Dendritic cell treated with granulocyte-macrophage colony-stimulating factor and Interleukin-4, amounts not matched to agents 40 ng/mL and 50 ng/mL, for 4 days (primary cell): ENCODE measurements around the gene HS6ST1.

Source experiments
- H3K27ac Mint-ChIP-seq: one replicate; pipeline ENCODE4 v1.8.0; 2022; ENCODE audit warnings: mild to moderate bottlenecking, mixed read lengths
- H3K27me3 Mint-ChIP-seq: one replicate; pipeline ENCODE4 v1.8.0; 2022; ENCODE audit warnings: mild to moderate bottlenecking, mixed read lengths
- H3K36me3 Mint-ChIP-seq: one replicate; pipeline ENCODE4 v1.8.0; 2022; ENCODE audit warnings: low read depth, mixed read lengths
- H3K4me1 Mint-ChIP-seq: one replicate; pipeline ENCODE4 v1.8.0; 2022; ENCODE audit warnings: low read depth, mixed read lengths
- H3K4me3 Mint-ChIP-seq: one replicate; pipeline ENCODE4 v1.8.0; 2022; ENCODE audit warnings: mild to moderate bottlenecking, moderate library complexity, mixed read lengths
- H3K9me3 Mint-ChIP-seq: one replicate; pipeline ENCODE4 v1.8.0; 2022; ENCODE audit warnings: mixed read lengths
- intact Hi-C: fragments of 100-400 bp; cut with micrococcal nuclease; formaldehyde crosslinking; loops from one replicate; pipeline ENCODE4 v1.15.0; 2022

The HS6ST1 gene

GRCh38 chr2:128299628-128300027, 19.0 kb downstream of the HS6ST1 start:
- H3K4me1 Mint-ChIP-seq: peaks cover 12% of the 10 kb centered on the region
- H3K27me3 Mint-ChIP-seq: no peaks in the 10 kb centered on the region
- no peaks in the 10 kb centered on the region for H3K9me3 Mint-ChIP-seq
- no peak overlapping the region for H3K4me3 Mint-ChIP-seq
- intact Hi-C loops: no loop called here
- H3K27ac Mint-ChIP-seq: no peak overlapping the region
- H3K36me3 Mint-ChIP-seq: no peaks in the 10 kb centered on the region

- H3K4me3 Mint-ChIP-seq: no peak overlapping the region
- no peaks in the 10 kb centered on the region for H3K9me3 Mint-ChIP-seq
- H3K27ac Mint-ChIP-seq: no peak overlapping the region
- no peaks in the 10 kb centered on the region for H3K36me3 Mint-ChIP-seq
- peaks cover 12% of the 10 kb centered on the region for H3K4me1 Mint-ChIP-seq
- no peaks in the 10 kb centered on the region for H3K27me3 Mint-ChIP-seq
- intact Hi-C loops: no loop called here
These were observed 19.7 kb downstream of the HS6ST1 start for GRCh38 chr2:128298846-128299507.

- Mint-ChIP-seq H3K4me1 (peaks cover 13% of the 10 kb centered on the region), H3K27me3 (no peaks in the 10 kb centered on the region), H3K9me3 (no peaks in the 10 kb centered on the region), H3K36me3 (no peaks in the 10 kb centered on the region), H3K4me3 (no peak overlapping the region), H3K27ac (no peak overlapping the region)
- intact Hi-C loops: no loop called here
These were observed 20.4 kb downstream of the HS6ST1 start for GRCh38 chr2:128298286-128298685.

- Mint-ChIP-seq H3K4me3 (no peak overlapping the region), H3K9me3 (no peaks in the 10 kb centered on the region), H3K27me3 (no peaks in the 10 kb centered on the region), H3K27ac (no peak overlapping the region), H3K36me3 (peaks cover 12% of the 10 kb centered on the region), H3K4me1 (peaks cover 21% of the 10 kb centered on the region)
- intact Hi-C loops: no loop called here
These were observed 24.7 kb downstream of the HS6ST1 start for GRCh38 chr2:128293870-128294455.

- Mint-ChIP-seq H3K9me3 (no peaks in the 10 kb centered on the region), H3K4me3 (no peak overlapping the region), H3K4me1 (peaks cover 20% of the 10 kb centered on the region), H3K27ac (no peak overlapping the region), H3K36me3 (peaks cover 15% of the 10 kb centered on the region), H3K27me3 (no peaks in the 10 kb centered on the region)
- intact Hi-C loops: no loop called here
These were observed 25.3 kb downstream of the HS6ST1 start for GRCh38 chr2:128293426-128293755.

- Mint-ChIP-seq H3K4me3 (no peak overlapping the region), H3K36me3 (peaks cover 19% of the 10 kb centered on the region), H3K4me1 (peaks cover 20% of the 10 kb centered on the region), H3K9me3 (no peaks in the 10 kb centered on the region), H3K27ac (no peak overlapping the region), H3K27me3 (no peaks in the 10 kb centered on the region)
- intact Hi-C loops: no loop called here
These were observed 25.9 kb downstream of the HS6ST1 start for GRCh38 chr2:128292599-128293425.

GRCh38 chr2:128291844-128292598, 26.6 kb downstream of the HS6ST1 start:
- intact Hi-C loops: no loop called here
- H3K27me3 Mint-ChIP-seq: no peaks in the 10 kb centered on the region
- H3K9me3 Mint-ChIP-seq: no peaks in the 10 kb centered on the region
- peaks cover 21% of the 10 kb centered on the region for H3K36me3 Mint-ChIP-seq
- H3K4me3 Mint-ChIP-seq: no peak overlapping the region
- peaks cover 20% of the 10 kb centered on the region for H3K4me1 Mint-ChIP-seq
- no peak overlapping the region for H3K27ac Mint-ChIP-seq

- Mint-ChIP-seq H3K36me3 (peaks cover 21% of the 10 kb centered on the region), H3K4me3 (no peak overlapping the region), H3K27me3 (no peaks in the 10 kb centered on the region), H3K4me1 (peaks cover 20% of the 10 kb centered on the region), H3K9me3 (no peaks in the 10 kb centered on the region), H3K27ac (no peak overlapping the region)
- intact Hi-C loops: no loop called here
These were observed 27.4 kb downstream of the HS6ST1 start for GRCh38 chr2:128291161-128291843.

GRCh38 chr2:128290356-128290755, 28.3 kb downstream of the HS6ST1 start:
- peaks cover 21% of the 10 kb centered on the region for H3K36me3 Mint-ChIP-seq
- no peak overlapping the region for H3K4me3 Mint-ChIP-seq
- peaks cover 20% of the 10 kb centered on the region for H3K4me1 Mint-ChIP-seq
- H3K27ac Mint-ChIP-seq: no peak overlapping the region
- no peaks in the 10 kb centered on the region for H3K27me3 Mint-ChIP-seq
- H3K9me3 Mint-ChIP-seq: no peaks in the 10 kb centered on the region
- intact Hi-C loops: no loop called here

GRCh38 chr2:128289439-128289838, 29.2 kb downstream of the HS6ST1 start:
- no peaks in the 10 kb centered on the region for H3K27me3 Mint-ChIP-seq
- H3K9me3 Mint-ChIP-seq: no peaks in the 10 kb centered on the region
- peaks cover 20% of the 10 kb centered on the region for H3K4me1 Mint-ChIP-seq
- intact Hi-C loops: no loop called here
- no peak overlapping the region for H3K4me3 Mint-ChIP-seq
- no peak overlapping the region for H3K27ac Mint-ChIP-seq
- H3K36me3 Mint-ChIP-seq: peaks cover 21% of the 10 kb centered on the region

- peaks cover 21% of the 10 kb centered on the region for H3K36me3 Mint-ChIP-seq
These were observed 29.9 kb downstream of the HS6ST1 start for GRCh38 chr2:128288781-128289180.

GRCh38 chr2:128287780-128288735, 30.6 kb downstream of the HS6ST1 start:
- Mint-ChIP-seq H3K9me3 (no peaks in the 10 kb centered on the region), H3K27ac (no peak overlapping the region), H3K4me3 (no peak overlapping the region), H3K27me3 (no peaks in the 10 kb centered on the region), H3K4me1 (peaks cover 21% of the 10 kb centered on the region), H3K36me3 (peaks cover 26% of the 10 kb centered on the region)
- intact Hi-C loops: no loop called here

More at GRCh38 chr2:128288781-128289180, 29.9 kb downstream of the HS6ST1 start:
- Mint-ChIP-seq H3K4me3 (no peak overlapping the region), H3K27ac (no peak overlapping the region), H3K4me1 (peaks cover 20% of the 10 kb centered on the region), H3K27me3 (no peaks in the 10 kb centered on the region), H3K9me3 (no peaks in the 10 kb centered on the region)
- intact Hi-C loops: no loop called here
